NB4 (cell line): Measurements from ENCODE around the gene CSMD2.

Experiments
- DNase-seq: peaks from one replicate; pipeline ENCODE4 v3.0.0; 2010; ENCODE audit warnings: low read depth
- H3K4me3 ChIP-seq: one replicate; pipeline ENCODE4 v1.5.1; 2011; ENCODE audit warnings: mild to moderate bottlenecking, low read depth, low read length, moderate library complexity
- CTCF ChIP-seq: IDR thresholded peaks from one replicate; pipeline ENCODE4 v1.5.1; 2012; ENCODE audit warnings: low read depth, low read length
- MAX ChIP-seq: IDR thresholded peaks from 2 replicates; pipeline ENCODE4 v1.6.1; 2011; ENCODE audit warnings: low read depth, low read length
- MYC ChIP-seq: IDR thresholded peaks from 2 replicates; pipeline ENCODE4 v1.6.1; 2011; ENCODE audit warnings: low read depth, low read length
- POLR2A ChIP-seq: IDR thresholded peaks from 2 replicates; pipeline ENCODE4 v1.6.1; 2011; ENCODE audit warnings: mild to moderate bottlenecking; ENCODE audit not compliant: insufficient read length; ENCODE audit errors: extremely low read depth

The CSMD2 gene

GRCh38 chr1:33814166-33814565 lies 350.9 kb downstream of the CSMD2 start:
- no peak overlapping the region for H3K4me3 ChIP-seq
- no peak for DNase-seq
- TF ChIP-seq POLR2A: no peak
- TF ChIP-seq MAX: no peak
- no peak for TF ChIP-seq CTCF
- TF ChIP-seq MYC: no peak

- DNase-seq: no peak
- TF ChIP-seq MYC (no peak), CTCF (no peak), POLR2A (no peak), MAX (no peak)
- no peak overlapping the region for H3K4me3 ChIP-seq
Observed at GRCh38 chr1:33810571-33810970, 354.5 kb downstream of the CSMD2 start.

- no peak overlapping the region for H3K4me3 ChIP-seq
- no peak for TF ChIP-seq MAX
- no peak for TF ChIP-seq CTCF
- TF ChIP-seq POLR2A: no peak
- no peak for TF ChIP-seq MYC
- no peak for DNase-seq
Observed at GRCh38 chr1:33805988-33806387, 359.0 kb downstream of the CSMD2 start.

- no peak for DNase-seq
- no peak overlapping the region for H3K4me3 ChIP-seq
- TF ChIP-seq MAX: no peak
- TF ChIP-seq POLR2A: no peak
- no peak for TF ChIP-seq CTCF
- no peak for TF ChIP-seq MYC
Observed at GRCh38 chr1:33802268-33802667, 362.8 kb downstream of the CSMD2 start.

GRCh38 chr1:33797849-33798248 lies 367.2 kb downstream of the CSMD2 start:
- no peak for TF ChIP-seq MYC
- no peak for TF ChIP-seq POLR2A
- no peak for TF ChIP-seq CTCF
- DNase-seq: no peak
- no peak overlapping the region for H3K4me3 ChIP-seq

GRCh38 chr1:33792651-33793050 lies 372.4 kb downstream of the CSMD2 start:
- DNase-seq: no peak
- H3K4me3 ChIP-seq: no peak overlapping the region
- TF ChIP-seq MAX (no peak), MYC (no peak), CTCF (no peak), POLR2A (no peak)
